Activated CD4-positive, alpha-beta T cell treated with anti-CD3 and anti-CD28 coated beads for 24 hours (primary cell): Measurements from ENCODE around the gene ABCA6.
"Not testable (repeated sequence)": the region's sequence is repeated elsewhere in the genome, so short reads cannot be mapped to it uniquely, and the experiment has no call there.

Experiments used
- DNase-seq, 2 donors: peaks; one replicate each; pipeline ENCODE4 v3.0.0-alpha.2; 2020; ENCODE audit warnings: low read depth in 2 of 2

ABCA6 gene, protein sequence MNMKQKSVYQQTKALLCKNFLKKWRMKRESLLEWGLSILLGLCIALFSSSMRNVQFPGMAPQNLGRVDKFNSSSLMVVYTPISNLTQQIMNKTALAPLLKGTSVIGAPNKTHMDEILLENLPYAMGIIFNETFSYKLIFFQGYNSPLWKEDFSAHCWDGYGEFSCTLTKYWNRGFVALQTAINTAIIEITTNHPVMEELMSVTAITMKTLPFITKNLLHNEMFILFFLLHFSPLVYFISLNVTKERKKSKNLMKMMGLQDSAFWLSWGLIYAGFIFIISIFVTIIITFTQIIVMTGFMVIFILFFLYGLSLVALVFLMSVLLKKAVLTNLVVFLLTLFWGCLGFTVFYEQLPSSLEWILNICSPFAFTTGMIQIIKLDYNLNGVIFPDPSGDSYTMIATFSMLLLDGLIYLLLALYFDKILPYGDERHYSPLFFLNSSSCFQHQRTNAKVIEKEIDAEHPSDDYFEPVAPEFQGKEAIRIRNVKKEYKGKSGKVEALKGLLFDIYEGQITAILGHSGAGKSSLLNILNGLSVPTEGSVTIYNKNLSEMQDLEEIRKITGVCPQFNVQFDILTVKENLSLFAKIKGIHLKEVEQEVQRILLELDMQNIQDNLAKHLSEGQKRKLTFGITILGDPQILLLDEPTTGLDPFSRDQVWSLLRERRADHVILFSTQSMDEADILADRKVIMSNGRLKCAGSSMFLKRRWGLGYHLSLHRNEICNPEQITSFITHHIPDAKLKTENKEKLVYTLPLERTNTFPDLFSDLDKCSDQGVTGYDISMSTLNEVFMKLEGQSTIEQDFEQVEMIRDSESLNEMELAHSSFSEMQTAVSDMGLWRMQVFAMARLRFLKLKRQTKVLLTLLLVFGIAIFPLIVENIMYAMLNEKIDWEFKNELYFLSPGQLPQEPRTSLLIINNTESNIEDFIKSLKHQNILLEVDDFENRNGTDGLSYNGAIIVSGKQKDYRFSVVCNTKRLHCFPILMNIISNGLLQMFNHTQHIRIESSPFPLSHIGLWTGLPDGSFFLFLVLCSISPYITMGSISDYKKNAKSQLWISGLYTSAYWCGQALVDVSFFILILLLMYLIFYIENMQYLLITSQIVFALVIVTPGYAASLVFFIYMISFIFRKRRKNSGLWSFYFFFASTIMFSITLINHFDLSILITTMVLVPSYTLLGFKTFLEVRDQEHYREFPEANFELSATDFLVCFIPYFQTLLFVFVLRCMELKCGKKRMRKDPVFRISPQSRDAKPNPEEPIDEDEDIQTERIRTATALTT (N-terminal part only)

DNA sequence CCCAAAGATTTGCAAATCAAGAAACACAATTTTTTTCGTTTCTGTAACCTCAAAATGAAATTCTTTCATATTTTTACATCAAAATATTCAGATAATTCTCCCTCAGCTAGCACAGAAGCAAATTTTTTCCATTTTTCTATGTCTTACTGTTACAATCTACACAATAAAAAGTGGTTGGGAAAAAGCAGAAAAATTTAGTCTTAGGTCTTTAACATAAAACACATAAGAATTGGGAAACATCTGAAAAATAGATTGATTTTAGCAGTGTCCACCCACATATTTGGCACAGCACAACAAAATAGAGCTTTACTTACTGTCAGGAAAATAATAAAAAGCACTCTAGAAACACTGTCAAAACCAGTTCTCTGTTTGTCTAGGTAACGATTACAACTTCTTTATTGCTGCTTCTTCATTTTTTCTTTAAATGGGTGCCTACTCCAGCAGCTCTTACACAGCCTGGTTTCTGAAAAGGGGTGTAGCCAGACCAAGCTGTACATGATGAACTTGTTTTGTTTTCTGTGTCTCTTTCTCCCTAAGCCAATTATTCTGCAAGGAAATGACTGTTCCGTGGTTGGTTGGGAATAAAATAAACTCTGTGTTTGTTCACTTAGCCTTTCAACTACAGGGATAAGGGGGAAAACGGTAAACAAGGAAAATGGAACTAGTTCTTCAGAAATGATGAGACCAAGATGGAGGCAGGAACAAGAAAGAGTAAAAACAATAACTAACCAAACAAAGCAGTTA is at the start of gene ABCA6:
ABCA6 (minus strand) TSS at position 465 of the 744 bp plus-strand sequence. CDS start 1,192 bp downstream, outside the sequence.
- DNase-seq: no peak

- DNase-seq: no peak
Measured at GRCh38 chr17:69188796-69189195, 47.1 kb upstream of the ABCA6 start.

- no peak for DNase-seq
Measured at GRCh38 chr17:69188064-69188463, 46.4 kb upstream of the ABCA6 start.

- no peak for DNase-seq
Measured at GRCh38 chr17:69187294-69187693, 45.6 kb upstream of the ABCA6 start.

- DNase-seq: no peak
Measured at GRCh38 chr17:69179227-69179952, 37.7 kb upstream of the ABCA6 start.

DNA sequence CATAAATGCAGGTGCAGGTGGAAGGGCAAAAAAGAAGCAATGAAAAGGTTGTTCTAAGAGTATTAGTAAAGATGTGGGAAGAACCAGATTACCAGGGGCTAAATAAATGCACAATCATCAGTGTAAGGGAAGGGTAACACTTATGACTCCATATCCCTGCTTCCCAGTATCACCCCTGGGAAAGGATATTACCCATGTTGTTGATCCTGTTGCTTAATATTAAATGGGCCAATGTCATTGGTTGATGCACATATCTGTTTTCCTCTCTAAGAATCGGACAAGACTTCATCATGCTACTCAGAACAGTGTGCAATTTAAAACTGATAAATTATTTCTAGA is 34.7 kb upstream of the ABCA6 start:
- DNase-seq: no peak

DNA sequence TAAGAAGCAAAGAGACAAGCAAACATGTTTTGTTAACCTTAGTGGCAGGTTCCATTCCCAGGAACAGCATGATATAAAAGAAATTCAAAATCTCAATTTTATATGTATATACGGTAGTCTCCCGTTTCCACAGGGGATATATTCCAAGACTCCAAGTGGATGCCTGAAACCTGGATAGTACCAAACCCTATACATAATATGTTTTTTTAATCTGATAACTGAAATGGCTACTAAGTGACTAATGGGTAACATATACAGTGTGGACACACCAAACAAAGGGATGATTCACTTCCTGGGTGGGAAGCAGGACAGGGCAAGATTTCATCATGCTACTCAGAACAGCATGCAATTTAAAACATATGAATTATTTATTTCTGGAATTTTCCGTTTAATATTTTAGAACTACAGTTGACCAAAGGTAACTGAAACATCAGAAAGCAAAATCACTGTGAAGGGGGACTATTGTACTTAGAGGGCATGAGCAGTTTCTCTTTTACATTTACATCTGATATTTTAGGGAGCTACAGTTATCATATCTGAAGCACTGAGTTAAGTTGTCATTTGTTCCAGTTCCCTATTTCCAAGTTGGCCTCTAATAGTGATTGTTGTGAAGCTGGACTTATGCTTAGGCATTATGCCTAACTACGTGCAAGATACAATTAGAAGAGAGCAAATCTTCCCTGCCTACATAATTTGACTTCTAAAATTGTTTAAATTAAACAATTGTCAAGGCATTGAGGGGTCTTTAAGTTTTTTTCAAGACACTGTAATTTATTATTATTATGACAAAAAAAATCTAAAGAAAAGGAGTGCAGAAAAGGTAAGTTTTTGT is 34.1 kb upstream of the ABCA6 start:
- DNase-seq: no peak

- DNase-seq: no peak
Measured at GRCh38 chr17:69175262-69175624, 33.5 kb upstream of the ABCA6 start.

DNA sequence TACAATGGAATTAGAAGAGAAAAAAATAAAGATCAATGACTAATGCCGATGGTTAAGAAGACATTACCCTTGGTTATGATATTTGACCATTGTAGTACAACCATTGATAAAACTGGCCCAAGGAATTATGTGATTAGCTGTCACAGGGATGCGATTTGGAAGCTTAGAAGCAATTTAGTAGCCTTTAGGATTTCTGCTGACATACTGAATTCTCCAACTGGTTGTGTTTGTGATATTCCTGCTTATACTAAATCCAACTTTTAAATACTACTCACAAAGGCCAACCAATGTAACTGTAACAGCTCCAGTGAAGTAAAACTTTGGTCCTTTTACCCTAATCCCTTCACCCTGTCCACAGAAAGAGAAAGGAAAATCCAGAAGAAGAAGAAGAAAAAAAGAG is 31.4 kb upstream of the ABCA6 start:
- DNase-seq: no peak

DNA sequence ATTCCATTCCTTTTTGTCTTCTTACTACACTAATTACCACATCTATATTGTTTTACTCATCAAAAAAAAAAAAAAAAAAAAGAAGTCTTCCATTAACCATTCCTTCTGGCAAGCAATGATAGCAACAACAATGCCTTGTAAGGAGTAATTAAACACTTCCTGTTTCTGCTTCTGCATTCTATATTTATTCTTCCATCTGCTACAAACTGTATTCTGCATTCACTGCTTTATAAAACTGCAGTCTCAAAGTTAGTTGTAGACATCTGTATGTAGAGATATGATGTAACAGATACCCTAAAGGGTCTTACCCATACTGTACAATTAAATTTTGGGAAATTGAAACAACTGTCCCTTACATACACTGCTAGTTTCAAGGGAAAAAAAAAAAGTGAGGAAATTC is 28.7 kb upstream of the ABCA6 start:
- no peak for DNase-seq

DNA sequence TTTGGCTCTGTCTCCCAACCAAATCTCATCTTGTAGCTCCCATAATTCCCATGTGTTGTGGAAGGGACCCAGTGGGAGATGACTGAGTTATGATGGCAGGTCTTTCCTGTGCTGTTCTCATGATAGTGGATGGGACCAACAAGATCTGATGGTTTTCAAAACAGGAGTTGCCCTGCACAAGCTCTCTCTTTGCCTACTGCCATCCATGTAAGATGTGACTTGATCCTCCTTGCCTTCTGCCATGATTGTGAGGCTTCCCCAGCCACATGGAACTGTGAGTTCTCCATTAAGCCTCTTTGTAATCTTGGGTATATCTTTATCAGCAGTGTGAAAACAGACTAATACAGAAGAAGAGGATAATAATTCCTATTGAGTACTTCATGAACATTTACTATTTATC is 26.9 kb upstream of the ABCA6 start:
- not testable (repeated sequence) for DNase-seq

DNA sequence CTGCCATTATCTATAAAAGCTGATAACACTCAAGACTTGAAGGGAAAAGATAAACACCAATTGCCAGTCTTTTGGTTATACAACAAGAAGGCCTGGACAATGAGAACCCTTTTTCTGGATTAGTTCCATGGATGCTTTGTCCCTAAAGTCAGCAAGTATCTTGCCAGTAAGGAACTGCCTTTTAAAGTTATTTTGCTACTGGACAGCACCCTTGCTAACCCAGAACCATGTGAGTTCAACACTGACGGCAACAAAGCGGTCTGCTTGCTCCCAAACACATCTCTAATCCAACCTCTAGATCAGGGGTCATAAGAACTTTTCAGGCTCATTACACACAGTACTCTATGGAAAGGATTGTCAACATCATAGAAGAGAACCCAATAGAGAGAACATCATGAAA is 25.3 kb upstream of the ABCA6 start:
- DNase-seq: no peak

DNA sequence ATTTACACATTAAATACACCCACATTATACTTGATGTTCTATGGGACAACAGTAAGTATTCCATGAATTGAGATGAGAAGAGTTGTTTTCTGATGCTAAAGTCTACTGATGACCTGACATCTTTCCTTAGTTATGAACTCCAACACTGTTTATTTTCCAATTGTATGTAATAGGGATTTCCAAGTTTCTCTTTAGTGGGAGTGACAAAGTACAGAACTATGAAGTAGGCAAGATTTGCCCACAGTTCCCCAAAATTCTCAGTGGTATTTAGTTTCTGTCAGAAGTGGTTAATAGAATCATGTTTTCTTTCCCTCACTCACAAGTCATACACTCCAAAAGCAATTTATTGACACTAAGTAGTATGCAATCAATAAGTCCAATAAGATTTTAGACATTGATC is 22.5 kb upstream of the ABCA6 start:
- DNase-seq: no peak

- DNase-seq: no peak
Measured at GRCh38 chr17:69159418-69159817, 17.7 kb upstream of the ABCA6 start.

DNA sequence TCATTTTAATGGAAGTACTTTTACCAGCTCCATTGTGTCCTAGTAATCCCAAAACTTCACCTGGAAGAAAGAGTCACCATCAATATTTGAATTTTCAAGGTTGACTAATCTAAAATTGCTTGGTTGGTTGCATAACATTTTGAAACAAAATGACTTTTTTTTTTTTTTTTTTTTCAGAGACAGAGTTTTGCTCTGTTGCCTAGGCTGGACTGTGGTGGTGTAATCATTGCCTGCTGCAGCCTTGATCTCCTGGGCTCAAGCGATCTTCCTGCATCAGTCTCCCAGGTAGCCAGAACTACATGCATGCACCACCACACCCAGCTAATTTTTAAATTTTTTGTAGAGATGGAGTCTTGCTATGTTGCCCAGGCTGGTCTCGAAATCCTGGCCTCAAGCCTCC is 12.6 kb upstream of the ABCA6 start:
- DNase-seq: no peak

DNA sequence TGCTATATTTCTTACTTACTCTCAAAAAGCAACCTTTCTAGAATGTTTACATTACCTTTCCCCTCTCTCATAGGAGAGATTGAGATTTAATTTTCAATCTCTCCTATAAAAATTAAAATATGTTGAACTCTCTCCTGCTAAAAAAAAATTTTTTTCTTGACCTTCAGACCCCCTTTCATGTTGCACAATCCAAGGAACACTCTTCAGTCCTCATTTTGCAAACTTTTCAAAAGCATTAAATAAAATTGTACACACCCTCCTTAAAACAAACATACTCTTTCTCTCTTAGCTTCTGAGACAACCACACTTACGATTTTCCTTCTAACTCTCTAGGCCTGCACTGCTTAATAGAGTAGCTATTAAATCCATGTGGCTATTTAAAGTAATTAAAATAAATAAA is 8.6 kb upstream of the ABCA6 start:
- DNase-seq: no peak

GRCh38 chr17:69147460-69147859 is 5.8 kb upstream of the ABCA6 start:
- no peak for DNase-seq

DNA sequence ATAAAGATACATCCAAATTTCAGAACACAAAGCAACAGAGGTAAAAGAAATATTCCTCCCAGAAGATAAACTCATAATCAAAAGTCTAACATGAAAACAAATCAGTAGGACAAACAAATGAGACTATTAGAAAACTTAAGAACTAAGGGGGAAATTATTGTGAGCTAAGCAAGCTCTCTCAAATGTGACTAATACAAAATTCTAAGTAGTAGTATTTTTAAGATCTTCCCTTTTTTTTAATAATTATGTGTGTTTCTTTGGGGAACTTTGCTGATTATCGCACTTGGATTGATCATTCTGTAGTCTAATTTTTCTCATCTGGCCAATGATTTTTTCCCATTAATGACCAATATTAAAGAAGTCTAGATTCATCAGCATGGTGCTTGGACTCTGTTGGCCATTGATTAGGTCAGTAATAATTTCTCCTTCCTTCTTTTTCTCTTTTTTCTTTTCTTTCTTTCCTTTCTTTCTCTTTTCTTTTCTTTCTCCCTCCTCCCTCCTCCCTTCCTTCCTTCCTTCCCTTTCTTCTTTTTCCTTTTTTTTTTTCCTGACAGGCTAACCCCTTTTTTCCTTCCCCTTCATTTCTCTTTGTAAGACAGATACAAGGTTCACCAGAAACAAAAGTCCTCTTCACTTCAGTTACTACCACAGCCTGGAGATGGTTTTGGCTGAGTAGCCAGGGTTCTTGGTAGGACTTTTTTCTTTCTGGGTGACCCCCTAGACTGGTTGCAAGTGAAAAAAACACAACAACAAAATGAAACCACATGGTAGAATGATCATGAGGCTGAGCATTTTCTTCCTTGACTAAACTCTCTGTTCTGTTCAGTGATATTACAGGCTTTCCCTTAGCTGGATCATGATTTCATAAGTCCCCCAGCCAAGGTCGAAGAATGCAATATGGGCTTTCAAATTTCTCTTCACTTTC is 2.9 kb upstream of the ABCA6 start:
- DNase-seq: no peak

- no peak for DNase-seq
Measured at GRCh38 chr17:69143683-69144231, 2.1 kb upstream of the ABCA6 start.
